IPS-NIHi11 (cell line): ENCODE measurements around the gene OSBPL5.
A peak's percentile ranks its signal among the peaks of the same experiment; 100 is the strongest.

Experiments
- DNase-seq: peaks from one replicate; pipeline ENCODE4 v3.0.0; 2012; ENCODE audit warnings: mixed read lengths, low spot score

The OSBPL5 gene

GRCh38 chr11:3197044-3197695 is 32.1 kb upstream of the OSBPL5 start:
- no peak for DNase-seq

DNA sequence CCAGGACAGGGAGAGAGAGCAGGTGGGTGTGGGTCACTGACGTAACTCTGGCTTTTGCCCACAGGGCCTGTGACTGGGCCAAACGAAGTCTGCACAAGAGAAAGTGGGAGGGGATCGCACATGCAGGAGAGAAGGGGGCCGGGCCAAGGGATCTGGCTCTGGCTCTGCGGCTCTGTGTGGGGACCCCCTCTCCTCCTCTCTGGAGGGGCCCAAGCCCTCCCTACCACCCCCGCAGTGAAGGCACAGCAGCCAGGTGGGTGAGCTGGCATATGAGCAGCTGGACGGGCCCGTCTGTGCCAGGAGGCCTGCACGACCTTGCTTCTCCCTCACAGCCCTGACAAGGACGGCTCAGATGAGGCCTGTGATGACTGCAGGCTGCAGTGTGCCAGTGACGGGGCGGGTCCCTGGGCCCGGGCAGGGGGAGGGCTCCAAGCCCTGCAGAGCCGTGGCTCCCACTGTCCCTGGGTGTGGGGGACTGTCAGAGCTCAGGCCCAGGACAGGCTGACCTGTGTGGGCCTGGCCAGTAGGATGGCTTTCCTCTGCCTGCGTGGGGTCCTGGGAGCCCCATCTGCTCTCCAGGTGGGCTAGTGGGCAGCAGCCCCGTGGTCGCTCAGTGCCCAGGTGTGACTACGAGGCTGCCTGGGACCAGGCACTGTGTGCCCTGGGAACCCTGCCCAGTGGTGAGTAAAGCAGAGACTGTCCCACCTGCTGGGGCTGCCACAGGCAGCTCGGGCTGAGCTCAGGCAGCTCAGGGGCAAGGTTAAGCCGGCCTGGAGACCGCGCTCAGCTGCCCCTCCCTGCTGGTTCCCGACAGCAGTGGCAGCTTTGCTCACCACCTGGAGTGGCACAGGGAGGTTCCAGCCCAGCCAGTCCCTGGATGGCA is 31.3 kb upstream of the OSBPL5 start:
- no peak for DNase-seq

DNA sequence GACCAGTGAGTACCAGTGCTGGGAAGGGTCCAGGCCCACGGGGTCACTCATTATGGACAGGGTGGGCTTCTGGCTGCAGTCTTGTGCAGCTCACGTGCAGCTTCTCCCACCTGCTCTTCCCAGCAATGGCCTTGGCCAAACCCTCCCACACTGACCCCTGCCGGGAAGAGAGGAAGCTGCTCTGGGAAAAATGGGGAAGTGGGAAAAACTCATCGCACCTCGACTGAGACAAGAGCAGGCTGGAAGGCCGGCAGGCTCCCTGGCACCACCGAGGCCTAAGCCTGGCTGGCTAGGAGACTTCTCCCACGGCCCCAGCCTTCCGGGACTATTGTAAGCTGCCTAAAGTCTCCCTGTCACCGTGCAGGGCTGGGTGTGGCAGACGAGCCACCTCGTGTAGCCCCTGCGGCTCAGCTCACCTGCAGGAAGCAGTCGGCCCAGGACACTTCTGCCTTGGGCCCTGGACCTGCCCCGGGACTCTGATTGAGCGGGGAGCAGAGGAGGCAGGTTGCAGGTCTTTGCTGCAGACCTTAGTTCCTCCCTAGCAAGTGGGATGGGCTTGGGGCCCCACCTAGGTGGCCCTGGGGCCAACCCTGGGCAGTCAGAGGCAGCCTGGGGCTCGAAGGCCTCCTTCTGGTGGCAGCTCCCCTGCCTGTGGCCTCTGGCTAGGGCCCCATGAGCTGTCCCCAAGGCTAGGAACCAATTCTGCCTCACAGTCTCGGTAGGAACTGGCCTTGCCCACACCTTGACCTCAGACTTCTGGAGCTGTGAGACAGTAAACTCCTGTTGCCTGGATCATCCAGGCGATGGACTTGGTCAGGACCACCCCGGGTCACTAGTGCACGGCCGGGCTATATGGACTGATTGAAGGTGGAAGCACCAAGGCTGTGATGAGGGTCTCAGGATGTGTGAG is 30.4 kb upstream of the OSBPL5 start:
- no peak for DNase-seq

GRCh38 chr11:3194016-3194816 is 29.1 kb upstream of the OSBPL5 start:
- no peak for DNase-seq

DNA sequence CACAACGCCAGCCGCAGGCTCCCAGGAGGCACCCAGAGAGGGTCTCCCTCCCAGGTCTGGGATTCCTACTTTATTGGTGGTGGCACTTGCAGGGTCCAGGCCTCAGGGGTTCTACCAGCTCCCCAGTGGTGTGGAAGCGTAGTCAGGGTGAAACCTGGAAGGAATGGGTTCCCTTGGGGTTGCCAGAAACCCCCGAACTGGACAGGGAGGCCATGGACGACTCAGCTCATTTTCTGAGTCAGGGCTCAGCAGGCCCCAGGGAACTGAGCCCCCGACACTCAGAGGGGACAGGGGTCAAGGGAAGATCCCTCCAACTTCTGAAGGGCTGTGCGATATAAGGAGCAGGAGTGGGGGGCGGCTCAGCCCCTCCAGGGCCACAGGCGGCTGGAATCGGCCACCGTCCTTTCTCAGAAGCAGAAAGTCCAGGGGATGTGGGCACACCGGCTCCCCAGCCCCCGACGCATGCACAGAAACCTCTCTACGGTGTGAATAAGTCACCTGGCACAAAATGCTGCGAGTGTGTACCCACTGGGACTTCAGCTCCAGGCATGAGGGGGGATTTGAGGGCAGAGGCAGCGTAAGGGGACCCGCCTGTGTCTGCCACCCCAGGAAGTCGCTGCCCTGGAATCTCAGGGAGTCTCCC is 28.4 kb upstream of the OSBPL5 start:
- no peak for DNase-seq

GRCh38 chr11:3192511-3193372 is 27.6 kb upstream of the OSBPL5 start:
- no peak for DNase-seq

- DNase-seq: no peak
Measured at GRCh38 chr11:3191586-3192324, 26.6 kb upstream of the OSBPL5 start.

- DNase-seq: no peak
Measured at GRCh38 chr11:3190600-3190999, 25.5 kb upstream of the OSBPL5 start.

GRCh38 chr11:3189886-3190583 is 24.9 kb upstream of the OSBPL5 start:
- DNase-seq: no peak

GRCh38 chr11:3189196-3189843 is 24.2 kb upstream of the OSBPL5 start:
- peak; percentile 83 for DNase-seq

GRCh38 chr11:3188496-3189195 is 23.5 kb upstream of the OSBPL5 start:
- DNase-seq: no peak

GRCh38 chr11:3186166-3186953 is 21.2 kb upstream of the OSBPL5 start:
- no peak for DNase-seq

GRCh38 chr11:3184732-3185347 is 19.7 kb upstream of the OSBPL5 start:
- DNase-seq: no peak

DNA sequence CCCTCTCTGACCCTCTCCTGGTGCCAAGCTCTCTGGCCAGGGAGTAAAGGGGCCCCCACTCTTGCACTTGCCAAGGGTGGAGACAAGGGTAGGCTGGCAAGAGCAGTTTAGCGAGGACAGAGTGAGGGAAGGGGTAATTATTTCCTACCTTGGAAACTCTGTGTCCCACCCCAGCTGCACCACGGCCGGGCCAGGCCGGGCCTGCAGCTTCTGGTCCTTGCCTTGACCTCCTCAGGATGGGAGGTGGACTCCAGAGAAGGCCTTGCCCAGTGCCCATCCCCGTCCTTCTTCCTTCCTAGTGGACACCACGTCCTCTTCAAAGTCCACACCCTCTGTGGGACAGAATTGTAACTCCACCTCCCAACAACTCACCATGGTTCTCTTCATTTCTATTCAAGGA is 18.4 kb upstream of the OSBPL5 start:
- DNase-seq: no peak

DNA sequence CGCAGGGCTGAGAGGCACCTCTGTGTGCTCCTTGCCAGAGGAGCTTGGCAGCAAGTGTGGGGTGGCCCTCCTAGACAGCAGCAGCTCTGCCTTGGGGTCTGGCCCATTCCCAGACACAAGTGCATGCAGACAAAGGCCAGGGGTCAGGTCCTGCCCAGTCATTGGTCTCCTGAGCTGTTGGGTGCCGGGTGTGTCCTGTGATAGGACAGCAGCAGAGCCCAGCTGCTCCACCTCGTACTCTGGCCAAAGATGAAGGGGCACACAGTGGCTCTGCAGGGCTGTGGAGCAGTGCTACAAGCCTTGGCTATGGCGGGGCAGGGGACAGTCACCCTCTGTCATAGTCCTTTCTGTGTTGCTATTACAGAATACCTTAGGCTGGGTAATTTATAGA is 17.3 kb upstream of the OSBPL5 start:
- no peak for DNase-seq

DNA sequence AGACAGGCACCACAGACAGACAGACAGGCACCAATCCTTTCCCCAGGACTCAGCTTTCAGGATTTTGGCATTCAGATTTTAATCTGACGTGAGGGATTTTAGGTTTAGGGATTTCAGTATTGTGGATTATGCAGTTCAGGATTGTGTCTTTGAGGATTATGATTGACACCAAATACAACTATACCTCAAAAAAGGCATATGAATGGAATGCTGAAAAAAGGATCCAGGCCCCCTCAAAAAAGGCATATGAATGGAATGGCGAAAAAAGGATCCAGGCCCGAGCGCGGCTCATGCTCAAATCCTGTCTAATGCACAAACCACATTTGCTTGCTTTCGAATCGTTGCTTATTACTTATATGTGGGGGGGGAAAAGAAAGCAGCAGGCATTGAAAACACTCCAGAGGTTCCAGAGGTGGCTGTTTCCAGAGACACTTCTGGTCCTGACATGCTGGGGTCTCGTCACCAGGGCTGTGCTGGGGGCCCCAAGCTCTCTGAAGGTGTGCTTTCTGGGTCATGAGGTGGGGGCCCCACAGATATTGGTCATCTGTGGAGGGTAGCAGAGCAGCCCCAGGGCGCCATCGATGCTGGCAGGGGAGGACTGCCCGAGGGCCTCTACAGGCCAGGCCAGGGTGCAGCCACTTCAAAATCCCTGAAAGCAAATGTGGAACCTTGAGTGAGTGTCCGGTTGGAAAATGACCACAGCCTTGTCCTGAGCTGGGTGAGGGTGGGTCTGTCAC is 16.8 kb upstream of the OSBPL5 start:
- no peak for DNase-seq
